Duodenal mucosa (tissue), 2 donors: ENCODE data around the gene CLEC4D.
"Not testable (repeated sequence)": the region's sequence is repeated elsewhere in the genome, so short reads cannot be mapped to it uniquely, and the experiment has no call there.

Source experiments
- H3K27ac ChIP-seq: one replicate; pipeline ENCODE4 v1.7.0; 2013; ENCODE audit warnings: low read depth, low read length
- H3K27me3 ChIP-seq, 2 donors: one replicate each; pipeline ENCODE4 v1.7.0; 2013; ENCODE audit warnings: low read length in 2 of 2, control low read depth in 1 of 2; ENCODE audit not compliant: insufficient read depth in 2 of 2, control insufficient read depth in 1 of 2
- H3K36me3 ChIP-seq, 2 donors: one replicate each; pipeline ENCODE4 v1.7.0; 2013; ENCODE audit warnings: low read length in 2 of 2, control low read depth in 1 of 2; ENCODE audit not compliant: insufficient read depth in 2 of 2, control insufficient read depth in 1 of 2
- H3K4me1 ChIP-seq, 2 donors: one replicate each; pipeline ENCODE4 v1.7.0; 2013; ENCODE audit warnings: low read length in 2 of 2, control low read depth in 1 of 2; ENCODE audit not compliant: insufficient read depth in 2 of 2, control insufficient read depth in 1 of 2
- H3K4me3 ChIP-seq, 2 donors: one replicate each; pipeline ENCODE4 v1.7.0; 2013; ENCODE audit warnings: low read length in 2 of 2, low read depth in 1 of 2
- H3K9ac ChIP-seq, 2 donors: one replicate each; pipeline ENCODE4 v1.7.0; 2013; ENCODE audit warnings: low read length in 2 of 2, low read depth in 1 of 2
- H3K9me3 ChIP-seq, 2 donors: one replicate each; pipeline ENCODE4 v1.7.0; 2013; ENCODE audit warnings: low read length in 2 of 2, control low read depth in 1 of 2; ENCODE audit not compliant: control insufficient read depth in 1 of 2

Gene CLEC4D

DNA sequence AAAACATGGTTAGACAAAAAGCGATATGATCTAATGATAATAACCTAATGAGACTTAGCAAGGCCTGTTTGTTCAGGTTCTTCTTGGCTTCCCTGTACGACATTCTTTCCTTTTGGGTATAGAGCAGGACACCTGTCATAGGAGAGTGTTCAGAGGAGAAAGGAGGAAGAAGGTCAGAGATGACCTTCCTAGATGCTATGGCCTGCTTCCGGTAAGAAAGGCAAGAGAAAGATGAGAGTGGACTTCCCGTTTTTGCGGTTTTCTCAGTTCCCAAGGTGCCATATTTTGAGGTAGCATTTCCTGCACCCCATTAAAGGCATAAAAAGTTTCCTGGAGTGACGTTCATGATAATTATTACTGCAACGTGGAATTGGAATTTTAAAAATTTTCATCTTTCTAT, 18.7 kb downstream of the CLEC4D start:
- Histone ChIP-seq H3K4me3 (no peak overlapping the region), H3K36me3 (no peaks in the 10 kb centered on the region), H3K9me3 (no peaks in the 10 kb centered on the region), H3K27me3 (no peaks in the 10 kb centered on the region), H3K4me1 (no peaks in the 10 kb centered on the region), H3K27ac (no peak overlapping the region), H3K9ac (no peak overlapping the region)

DNA sequence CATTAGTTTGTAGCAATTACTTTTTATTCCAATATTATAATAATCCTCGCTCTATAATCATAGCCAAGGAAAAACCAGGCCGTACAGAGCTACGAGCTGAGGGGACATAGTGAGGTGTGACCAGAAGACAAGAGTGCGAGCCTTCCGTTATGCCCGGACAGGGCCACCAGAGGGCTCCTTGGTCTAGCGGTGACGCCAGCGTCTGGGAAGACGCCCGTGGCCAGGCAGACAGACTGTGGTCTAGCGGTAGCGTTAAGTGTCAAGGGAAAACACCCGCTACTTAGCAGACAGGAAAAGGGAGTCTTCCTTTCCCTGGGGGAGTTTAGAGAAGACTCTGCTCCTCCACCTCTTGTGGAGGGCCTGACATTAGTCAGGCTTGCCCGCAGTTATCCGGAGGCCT, 24.5 kb downstream of the CLEC4D start:
- not testable (repeated sequence) for H3K4me1 ChIP-seq, H3K27ac ChIP-seq, H3K36me3 ChIP-seq, H3K9me3 ChIP-seq, H3K9ac ChIP-seq, H3K27me3 ChIP-seq, H3K4me3 ChIP-seq

DNA sequence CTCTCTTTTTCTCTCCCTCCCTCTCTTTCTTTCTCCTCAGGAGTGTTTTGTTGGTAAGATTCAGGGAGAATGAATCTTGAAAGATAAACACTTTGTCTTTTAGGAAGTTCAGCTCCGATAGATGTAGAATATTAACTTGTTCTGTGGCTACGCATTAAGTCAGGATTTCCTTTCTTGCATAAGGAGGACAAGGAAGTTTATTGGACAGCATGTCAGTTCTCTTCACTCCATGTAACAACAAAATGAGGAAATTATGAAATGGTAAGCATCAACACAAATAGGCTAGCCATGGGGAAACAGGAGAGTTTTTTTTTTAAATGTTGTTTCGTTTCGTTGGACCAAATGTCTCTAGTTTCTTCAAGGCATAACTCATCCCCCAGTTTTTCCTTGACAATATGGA, 27.5 kb downstream of the CLEC4D start, which contains the start of gene CLEC4E:
CLEC4E (minus strand) TSS at position 75 of the 400 bp plus-strand sequence. CDS start 108 bp downstream, outside the sequence.
- not testable (repeated sequence) for H3K27ac ChIP-seq, H3K36me3 ChIP-seq, H3K4me3 ChIP-seq

DNA sequence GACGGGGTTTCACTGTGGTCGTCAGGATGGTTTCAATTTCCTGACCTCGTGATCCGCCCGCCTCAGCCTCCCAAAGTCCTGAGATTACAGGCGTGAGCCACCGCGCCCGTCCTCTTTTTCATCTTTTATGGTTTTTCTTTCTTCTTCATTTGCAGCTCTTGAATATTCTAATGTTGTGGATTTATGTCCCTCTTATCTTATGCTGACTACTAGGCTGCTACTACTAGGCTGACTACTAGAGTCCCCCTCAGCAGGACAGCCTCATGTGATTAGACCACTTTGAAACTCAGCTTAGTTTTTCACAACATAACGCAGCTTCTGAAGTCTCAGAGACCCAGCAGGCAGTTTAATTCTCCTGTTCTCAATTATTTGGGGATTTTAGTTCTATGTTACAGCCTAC, 28.3 kb downstream of the CLEC4D start:
- no peak overlapping the region for H3K9ac ChIP-seq
- no peaks in the 10 kb centered on the region for H3K36me3 ChIP-seq
- no peak overlapping the region for H3K4me3 ChIP-seq
- H3K9me3 ChIP-seq: no peaks in the 10 kb centered on the region
- no peak overlapping the region for H3K27ac ChIP-seq
- H3K27me3 ChIP-seq: no peaks in the 10 kb centered on the region
- H3K4me1 ChIP-seq: no peaks in the 10 kb centered on the region

More for the DNA sequence above, 27.5 kb downstream of the CLEC4D start, which contains the start of gene CLEC4E:
- H3K4me1 ChIP-seq, H3K9me3 ChIP-seq, H3K27me3 ChIP-seq, H3K9ac ChIP-seq: not testable (repeated sequence)

DNA sequence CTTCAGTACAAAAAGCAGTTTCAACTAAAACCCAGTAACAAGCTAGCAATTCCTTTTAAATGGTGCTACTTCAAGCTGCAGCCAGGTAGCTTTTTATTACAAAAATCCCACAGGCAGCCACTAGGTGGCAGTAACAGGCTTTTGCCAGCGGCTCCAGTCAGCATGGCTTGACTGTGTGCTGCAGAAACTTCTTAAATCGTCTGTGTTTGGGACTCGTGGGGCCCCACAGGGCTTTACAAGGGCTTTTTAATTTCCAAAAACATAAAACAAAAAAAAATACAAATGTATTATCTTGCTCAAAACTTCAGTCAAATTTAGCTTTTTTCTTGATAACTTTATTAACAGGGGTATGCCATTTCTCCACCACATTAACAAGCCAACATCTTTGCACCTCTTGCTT, 31.0 kb downstream of the CLEC4D start:
- Histone ChIP-seq H3K36me3 (no peaks in the 10 kb centered on the region), H3K27ac (no peak overlapping the region), H3K9ac (no peak overlapping the region), H3K4me1 (no peaks in the 10 kb centered on the region), H3K4me3 (no peak overlapping the region), H3K9me3 (no peaks in the 10 kb centered on the region), H3K27me3 (no peaks in the 10 kb centered on the region)

DNA sequence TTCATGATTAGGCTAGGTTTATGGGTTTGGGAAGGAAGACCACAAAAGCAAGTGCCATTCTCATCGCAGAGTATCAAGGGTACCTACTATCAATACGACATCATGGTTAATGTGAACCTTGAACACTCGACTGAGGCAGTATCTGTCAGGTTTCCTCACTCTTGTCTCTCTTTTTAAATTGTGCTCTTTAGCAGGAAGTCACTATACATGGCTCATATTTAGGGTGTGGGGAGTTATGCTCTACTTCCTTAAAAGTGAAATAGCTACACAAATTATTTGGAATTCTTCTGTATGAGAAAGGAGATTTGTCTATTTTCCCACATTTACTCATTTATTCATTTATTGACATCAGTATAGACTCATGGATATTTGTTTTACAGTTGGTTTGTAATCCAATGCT, 33.3 kb downstream of the CLEC4D start:
- no peaks in the 10 kb centered on the region for H3K4me1 ChIP-seq
- no peaks in the 10 kb centered on the region for H3K27me3 ChIP-seq
- no peaks in the 10 kb centered on the region for H3K36me3 ChIP-seq
- no peak overlapping the region for H3K9ac ChIP-seq
- no peaks in the 10 kb centered on the region for H3K9me3 ChIP-seq
- no peak overlapping the region for H3K4me3 ChIP-seq
- H3K27ac ChIP-seq: no peak overlapping the region

DNA sequence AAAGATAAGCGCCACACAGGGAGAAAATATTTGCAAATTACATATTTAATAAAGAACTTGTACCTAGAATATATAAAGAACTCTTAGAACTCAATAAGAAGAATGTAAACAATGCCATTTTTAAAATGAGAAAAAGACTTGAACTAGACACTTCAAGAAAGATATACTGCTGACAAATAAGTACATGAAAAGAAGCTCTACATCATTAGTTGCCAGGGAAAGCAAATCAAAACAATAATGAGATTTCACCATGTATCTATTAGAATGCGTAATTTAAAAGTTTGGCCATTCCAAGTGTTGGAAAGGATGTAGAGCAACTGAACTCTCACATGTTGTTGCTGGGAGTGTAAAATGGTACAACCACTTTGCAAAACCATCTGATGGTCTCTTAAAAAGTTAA, 34.3 kb downstream of the CLEC4D start:
- H3K27ac ChIP-seq: no peak overlapping the region
- no peaks in the 10 kb centered on the region for H3K9me3 ChIP-seq
- no peak overlapping the region for H3K9ac ChIP-seq
- no peaks in the 10 kb centered on the region for H3K4me1 ChIP-seq
- H3K36me3 ChIP-seq: no peaks in the 10 kb centered on the region
- H3K4me3 ChIP-seq: no peak overlapping the region
- no peaks in the 10 kb centered on the region for H3K27me3 ChIP-seq

DNA sequence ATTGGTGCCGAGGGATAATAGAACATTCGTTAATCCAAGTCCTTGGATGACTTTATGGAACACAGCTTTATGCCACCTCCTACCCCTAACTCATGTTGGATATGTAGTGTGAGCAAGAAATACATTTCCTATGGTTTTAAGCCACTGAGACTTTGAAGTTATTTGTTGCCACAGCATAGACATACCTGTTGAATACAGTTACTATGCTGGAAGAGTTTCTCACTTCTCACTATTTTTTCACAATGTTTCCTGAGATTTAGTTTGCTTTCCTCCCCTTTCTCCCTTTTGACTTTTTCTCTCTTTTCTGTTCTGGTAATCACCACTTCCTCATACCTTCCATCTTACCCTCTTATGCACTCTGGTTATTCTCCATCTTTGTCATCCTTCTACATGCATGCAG, 34.9 kb downstream of the CLEC4D start:
- no peaks in the 10 kb centered on the region for H3K27me3 ChIP-seq
- no peak overlapping the region for H3K9ac ChIP-seq
- peaks cover 0 to 2% of the 10 kb centered on the region in 2 donors for H3K4me1 ChIP-seq
- H3K36me3 ChIP-seq: no peaks in the 10 kb centered on the region
- no peak overlapping the region for H3K4me3 ChIP-seq
- no peak overlapping the region for H3K27ac ChIP-seq
- no peaks in the 10 kb centered on the region for H3K9me3 ChIP-seq

DNA sequence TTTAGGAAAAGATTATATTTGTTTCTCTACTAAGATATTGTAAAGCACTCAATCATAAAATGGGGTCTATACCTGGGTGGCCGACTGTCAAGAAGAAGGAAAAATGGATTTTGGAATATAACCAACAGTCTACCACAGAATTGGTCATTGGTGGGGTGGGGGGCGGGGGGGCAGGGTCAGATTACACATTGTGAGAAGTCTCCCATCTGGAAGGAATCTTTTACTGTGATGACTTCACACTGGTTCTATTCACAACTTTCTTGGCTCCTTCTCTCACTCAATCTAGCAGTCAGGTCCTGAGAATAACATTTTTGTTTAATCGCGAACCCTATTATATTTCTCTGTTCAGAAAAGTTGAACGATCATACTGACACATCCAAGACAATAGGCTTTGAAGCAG, 36.1 kb downstream of the CLEC4D start:
- Histone ChIP-seq H3K36me3 (no peaks in the 10 kb centered on the region), H3K9ac (no peak overlapping the region), H3K4me3 (no peak overlapping the region), H3K9me3 (no peaks in the 10 kb centered on the region), H3K27me3 (no peaks in the 10 kb centered on the region), H3K27ac (no peak overlapping the region), H3K4me1 (peaks cover 0 to 3% of the 10 kb centered on the region in 2 donors)

DNA sequence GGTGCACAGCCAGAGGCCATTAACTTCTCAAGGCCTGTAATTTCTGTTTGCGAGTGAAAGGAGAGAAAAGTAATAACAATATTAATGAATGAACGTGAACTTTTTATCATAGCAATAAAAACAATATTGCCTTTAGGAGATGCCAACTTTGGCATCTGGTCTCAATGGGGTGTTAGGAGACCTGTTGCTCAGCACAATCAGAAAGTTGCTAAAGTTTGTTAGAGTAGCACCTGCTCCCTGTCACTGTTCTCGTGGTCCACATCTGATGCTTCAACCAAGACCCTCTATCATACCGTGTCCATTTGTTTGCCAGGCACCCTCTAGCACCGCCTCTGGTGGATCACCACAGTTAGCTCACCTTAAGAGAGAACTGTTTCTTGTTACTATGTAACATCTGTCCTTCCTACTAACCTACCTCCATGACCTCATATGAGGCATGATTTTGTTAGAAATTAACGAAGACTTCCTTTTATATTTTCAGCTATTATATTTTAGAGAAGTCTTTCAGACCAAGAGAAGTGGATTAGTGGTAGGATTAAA, 39.9 kb downstream of the CLEC4D start:
- Histone ChIP-seq H3K9me3 (no peaks in the 10 kb centered on the region), H3K36me3 (no peaks in the 10 kb centered on the region), H3K27ac (no peak overlapping the region), H3K4me3 (no peak overlapping the region), H3K4me1 (peaks cover 0 to 3% of the 10 kb centered on the region in 2 donors), H3K27me3 (no peaks in the 10 kb centered on the region), H3K9ac (no peak overlapping the region)
